HG02884 (cell line): Measurements from ENCODE around the gene ZNG1B.
"Not testable (repeated sequence)": the region's sequence is repeated elsewhere in the genome, so short reads cannot be mapped to it uniquely, and the experiment has no call there.

Source experiments
- ATAC-seq: cut with Tn5 transposase; IDR thresholded peaks from one replicate; pipeline ENCODE4 v1.9.1; 2021; ENCODE audit warnings: mild to moderate bottlenecking, moderate library complexity; ENCODE audit not compliant: unreplicated experiment

Gene ZNG1B

DNA sequence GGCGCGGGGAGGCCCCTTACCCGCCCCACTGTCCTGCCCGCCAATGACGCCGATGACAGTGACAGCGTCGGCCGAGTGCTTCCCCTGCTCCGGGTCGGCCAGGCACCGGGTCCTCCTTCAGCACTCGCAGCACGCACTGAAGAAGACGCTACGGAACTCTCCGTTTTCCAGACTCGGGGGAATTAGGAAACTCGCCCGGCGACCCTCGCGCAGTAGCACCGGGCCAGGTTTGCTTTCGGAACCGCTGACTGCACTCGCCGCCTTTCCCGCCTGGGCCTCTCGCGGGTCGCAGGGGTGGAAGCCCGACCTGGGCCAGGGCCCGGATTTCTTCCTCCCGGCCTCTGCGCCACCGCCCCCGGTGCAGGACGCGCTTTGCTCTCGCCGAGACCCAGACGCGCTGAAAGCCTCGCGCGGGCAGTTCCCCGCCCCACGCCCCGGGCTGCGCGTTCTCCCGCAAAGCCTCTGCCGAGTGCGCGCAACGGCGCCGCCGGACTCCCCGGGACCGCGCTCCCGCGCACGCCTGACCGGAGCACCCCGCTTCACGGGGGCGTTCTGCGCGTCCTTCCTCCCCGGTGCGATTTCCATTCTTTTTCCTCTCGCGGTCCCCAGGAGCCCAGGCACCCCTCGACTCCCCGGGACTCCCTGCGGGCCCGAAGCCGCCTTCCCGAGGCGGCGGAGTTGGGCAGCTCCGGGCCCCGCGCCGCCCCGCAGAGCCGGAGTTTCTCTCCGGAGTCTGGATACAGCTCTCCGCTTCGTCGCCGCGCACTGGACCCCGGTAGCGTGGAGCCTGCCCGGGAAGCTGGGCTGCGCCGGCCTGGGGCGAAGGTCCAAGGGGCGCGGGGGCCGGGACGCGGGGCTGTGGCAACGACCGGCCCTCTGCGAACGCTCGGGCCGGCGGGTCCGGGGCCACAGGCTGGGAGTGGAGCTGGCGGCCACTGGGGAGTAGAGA lies 65.9 kb downstream of the ZNG1B start:
- peak; percentile 72 for ATAC-seq

DNA sequence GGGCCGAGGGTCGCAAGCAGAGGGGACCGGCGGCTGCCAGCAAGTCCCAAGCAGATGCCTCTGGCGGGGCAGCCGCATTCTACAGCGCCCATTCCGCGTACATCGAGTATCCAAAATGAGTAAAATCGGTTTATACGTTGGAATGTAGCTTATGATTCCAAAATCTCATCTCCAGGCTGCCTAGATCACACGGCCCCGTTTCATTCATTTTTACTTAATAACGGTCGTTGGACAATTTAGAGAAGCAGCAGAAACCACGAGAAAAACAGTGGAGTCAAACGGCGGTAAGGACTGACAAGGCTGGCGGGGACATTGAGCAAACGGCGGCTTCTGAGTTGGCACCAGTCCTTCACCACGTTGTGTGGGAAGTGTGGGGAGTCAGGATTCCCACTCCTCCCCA lies 66.6 kb downstream of the ZNG1B start:
- ATAC-seq: not testable (repeated sequence)

DNA sequence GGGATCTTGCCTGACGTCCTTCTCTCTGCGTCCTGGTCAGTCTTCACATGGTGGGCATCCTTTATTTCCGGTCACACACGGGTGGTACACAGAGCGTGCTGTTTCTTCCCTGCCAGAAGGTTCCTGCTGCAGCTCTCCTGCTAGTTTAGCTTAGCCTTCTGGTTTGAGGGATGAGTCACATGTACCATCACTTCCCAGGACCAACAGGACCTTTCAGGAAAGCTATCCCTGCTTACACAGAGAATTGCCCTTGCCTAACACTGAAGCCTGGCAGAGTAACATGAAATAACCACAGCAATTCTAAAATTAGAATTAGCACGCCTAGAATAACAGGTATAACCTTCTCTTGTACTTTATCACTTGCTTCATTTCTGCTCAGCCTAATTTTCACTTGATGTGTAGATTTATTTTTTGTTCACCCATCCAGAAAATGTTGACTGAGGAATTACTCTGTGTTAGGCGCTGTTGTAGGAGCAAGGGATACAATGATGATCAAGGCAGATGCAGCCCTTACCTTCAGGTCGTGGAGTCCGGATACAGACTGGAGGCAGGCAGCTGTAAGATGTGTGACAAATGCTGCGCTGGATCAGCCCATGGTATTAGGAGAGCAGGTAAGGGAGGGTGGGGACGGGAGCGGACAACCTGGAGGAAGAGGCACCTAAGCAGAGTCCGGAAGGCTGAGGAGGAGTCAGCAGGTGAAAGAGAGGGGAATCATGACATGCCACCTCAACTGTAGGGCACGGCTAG lies 70.1 kb downstream of the ZNG1B start:
- ATAC-seq: not testable (repeated sequence)

DNA sequence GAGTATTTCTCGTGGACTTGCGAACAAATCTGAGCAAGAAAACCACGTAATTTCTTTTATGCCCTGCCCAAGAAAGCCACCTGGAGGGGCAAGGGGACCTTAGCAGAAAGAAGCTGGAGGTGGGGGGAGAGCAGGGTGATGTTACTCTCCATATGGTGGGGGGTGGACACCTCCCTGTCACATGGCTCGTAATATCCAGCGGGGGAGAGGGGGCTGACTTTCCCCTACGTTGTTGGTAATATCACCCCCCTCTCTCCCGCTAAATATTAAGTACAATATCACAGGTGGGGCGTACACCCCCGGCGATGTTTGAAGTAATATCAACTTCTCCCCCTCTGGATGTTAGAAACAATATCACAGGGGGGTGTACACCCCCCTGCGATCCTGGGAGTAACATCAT lies 70.7 kb downstream of the ZNG1B start:
- ATAC-seq: not testable (repeated sequence)

DNA sequence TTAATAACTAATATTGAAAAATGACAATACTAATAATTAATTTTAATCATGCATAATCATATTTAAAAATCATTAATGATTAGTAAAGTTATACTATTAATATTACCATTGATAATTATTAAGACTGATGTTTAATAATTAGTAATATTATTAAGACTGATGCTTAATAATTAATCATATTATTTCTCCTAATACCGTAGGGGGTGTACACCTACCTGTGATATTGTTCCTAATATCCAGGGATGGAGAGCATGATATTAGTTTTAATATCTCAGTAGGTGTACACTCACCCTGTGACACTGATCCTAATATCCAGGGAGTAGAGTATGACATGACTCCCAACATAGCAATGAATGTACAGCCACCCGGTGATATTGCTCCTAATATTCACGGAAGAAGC lies 73.4 kb downstream of the ZNG1B start:
- not testable (repeated sequence) for ATAC-seq

DNA sequence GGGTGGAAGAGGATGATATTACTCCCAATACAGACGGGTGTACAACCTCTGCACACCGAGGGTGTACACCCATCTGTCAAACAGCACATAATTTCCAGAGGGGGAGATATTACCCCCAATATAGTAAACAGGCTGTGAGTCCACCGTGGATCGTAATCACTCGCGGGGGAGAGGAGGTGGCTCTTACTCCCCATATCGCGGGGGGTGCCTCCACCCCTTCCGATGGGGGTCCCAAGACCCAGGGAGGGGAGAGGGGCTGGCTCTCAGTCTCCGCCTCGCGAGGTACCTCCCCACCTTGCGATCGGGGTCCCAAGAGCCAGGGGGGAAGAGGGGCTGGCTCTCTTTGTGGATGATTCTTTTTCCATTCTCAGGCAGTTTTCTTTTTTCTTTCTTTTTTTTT lies 74.4 kb downstream of the ZNG1B start:
- not testable (repeated sequence) for ATAC-seq

DNA sequence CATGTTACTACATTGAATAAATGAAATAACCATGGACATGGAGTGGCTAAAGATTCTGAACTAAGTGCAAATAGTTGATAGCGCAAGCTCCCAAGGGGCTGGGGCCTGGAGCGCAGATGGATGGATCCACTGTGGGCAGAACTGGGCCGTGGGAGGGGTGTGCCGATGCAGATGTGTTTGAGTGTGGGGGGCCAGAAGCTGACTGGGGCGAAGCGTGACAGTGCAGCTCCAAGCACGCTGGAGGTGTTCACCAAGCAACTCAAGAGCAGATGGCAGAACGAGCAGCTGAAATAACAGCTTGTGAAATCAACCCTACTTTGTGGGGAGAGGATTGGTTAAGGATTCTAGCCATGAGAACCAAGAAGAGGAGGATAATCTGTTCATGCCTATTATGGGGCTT lies 78.0 kb downstream of the ZNG1B start:
- not testable (repeated sequence) for ATAC-seq

DNA sequence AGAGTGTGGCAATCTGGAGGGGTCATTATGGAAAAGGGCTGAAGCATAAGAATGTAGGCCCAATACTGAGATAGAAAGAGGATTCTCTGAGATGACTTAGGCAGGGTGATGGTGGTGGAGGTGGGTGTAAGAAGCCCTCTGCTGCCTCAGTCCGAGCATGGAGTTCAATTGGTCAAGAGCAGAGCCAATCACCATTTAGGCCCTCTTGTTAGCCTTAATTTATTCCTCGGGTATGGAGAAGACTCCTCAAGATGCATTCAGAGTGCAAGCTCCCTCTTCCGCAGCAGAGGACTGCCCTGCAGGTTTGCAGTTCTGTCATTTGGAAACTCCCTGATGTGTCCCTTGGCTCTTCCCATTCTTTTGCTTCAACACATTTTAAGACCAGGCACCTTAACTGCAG lies 78.5 kb downstream of the ZNG1B start:
- ATAC-seq: not testable (repeated sequence)

DNA sequence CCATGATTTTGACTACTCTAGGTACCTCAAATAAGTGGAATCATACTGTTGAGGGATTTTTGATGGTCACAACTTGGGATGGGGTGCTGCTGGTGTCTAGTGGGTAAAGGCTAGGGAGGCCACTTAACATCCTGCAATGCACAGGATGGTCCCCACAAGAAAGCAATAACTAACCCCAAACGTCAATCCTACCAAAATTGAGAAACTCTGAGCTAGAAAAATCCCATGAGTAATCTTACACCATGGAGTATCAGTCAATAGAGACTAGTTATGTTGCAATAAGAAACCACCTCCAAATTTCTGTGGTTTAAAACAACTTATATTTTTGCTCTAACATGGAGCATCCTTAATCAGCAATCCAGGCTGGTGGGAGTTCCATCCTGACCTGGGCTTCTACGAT lies 79.5 kb downstream of the ZNG1B start:
- ATAC-seq: not testable (repeated sequence)

DNA sequence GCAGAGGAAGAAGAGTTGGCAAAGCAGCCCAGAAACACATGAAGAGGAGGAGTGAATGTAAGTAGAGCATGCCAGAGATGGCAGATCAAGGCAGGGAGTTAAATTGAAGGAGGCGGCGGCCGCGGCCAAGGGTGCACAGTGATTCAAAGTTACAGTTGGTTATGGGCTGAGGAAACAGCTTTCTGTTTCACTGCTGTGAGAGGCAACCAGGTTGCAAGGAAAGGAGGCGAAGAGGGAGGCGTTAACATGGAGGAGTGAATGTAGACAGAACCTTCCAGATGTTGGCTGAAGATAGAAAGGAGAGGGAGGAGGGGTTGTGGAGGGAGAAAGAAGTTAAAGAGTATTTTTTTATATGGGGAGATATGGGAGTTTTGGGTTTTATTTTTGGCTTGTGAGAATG lies 83.3 kb downstream of the ZNG1B start:
- ATAC-seq: not testable (repeated sequence)

DNA sequence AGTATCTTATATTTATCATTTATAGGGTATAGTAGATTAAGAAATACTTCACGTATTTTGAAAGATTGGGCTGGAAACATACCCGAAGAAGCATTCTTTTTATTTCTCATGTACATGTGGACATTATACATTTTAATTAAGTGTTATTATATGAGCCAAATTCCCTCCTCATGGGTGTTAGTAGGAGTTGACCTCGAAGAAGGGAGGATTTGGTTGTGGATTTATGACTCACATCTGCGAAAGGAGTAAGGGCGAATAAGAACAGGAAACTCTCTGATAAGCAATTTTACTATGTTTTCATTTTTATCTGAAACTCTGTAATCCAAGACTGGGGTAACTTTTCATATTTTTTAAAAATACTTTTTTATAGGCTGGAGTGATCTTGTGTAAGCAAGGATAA lies 84.0 kb downstream of the ZNG1B start:
- not testable (repeated sequence) for ATAC-seq

DNA sequence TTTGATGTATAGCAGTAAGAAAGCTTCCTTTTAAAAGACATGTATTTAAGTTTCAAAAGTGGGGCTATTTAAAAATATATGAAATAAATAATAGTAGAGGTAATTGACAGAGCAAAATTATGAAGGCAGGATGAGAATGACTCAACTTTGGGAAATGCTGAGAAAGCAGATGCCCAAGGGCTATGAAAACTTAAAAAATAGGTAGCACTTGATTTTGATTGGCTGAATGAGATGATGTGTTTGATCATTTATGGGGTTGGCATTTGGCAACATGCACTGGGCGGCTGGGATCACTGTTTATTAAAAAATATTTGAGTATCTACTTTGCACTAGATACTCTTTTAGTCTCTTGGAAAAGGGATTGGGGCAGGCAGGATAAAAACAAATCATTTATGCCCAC lies 87.5 kb downstream of the ZNG1B start:
- not testable (repeated sequence) for ATAC-seq

DNA sequence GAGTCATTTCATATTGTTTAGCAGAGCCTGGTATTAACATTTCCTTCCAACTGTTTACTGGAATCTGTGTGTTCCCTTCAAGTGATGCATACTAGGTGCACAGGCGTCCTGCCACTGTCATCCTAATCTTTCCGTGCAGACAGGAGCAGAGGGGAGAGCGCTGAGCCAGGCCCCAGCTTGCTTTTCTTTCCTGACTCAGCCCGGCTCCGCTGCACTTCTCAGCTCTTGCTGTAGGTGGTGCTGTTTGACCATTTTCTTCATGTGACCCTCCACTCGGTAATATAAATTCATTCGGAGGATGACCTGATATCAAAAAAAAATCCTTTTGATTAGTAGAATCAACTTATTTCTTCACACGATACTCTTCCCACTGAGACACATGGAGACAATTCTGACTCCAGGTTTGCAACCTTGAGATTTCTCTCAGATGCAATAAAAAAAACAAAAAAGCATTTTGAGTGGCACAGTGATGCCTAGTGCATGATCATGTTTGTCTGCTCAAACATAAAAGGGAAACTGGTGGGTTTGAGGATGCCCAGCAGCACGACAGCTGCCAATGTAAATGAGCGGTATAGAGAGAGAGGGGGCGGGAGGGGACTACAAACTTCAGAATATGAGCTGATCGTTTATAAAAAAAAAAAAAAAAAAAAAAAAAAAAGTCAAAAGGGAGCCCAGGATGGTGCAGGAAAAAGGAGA lies 90.0 kb downstream of the ZNG1B start:
- ATAC-seq: not testable (repeated sequence)

DNA sequence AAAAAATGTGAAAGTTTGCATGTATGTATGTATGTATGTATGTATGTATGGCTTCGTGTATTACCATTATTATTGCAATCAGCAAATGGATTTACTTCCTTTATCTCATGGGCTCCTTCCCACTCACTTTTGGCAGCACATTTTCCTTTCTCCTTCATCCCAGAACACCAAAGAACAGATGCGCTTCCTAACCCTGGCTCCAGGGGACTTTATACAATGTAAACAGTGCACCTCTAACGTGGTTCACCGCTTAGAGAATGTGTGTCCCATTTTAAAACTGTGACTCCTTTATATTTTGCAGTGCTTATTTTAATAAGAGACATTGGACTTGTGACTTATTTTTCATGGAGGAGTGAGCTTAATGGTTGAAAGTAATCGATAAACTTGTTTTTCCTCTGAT lies 90.6 kb downstream of the ZNG1B start:
- not testable (repeated sequence) for ATAC-seq

DNA sequence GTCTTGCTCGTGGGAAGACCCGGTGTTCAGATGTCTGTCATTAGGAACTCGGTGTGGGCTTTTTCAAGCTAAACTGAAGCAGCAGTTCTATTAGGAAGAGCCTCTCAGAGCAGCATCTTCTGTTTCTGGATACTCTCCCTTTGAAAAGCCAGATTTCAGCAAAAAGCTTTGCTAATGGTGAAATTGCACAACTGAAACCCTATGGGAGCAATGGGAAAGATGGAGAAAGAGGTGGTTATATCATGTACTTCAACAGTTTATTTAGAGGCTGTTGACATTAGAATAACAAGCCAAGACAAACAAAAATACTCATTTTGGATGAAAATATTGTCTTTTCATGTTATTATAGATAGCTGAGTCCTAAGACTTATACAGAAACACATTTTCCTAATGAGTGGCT lies 91.4 kb downstream of the ZNG1B start:
- ATAC-seq: not testable (repeated sequence)

DNA sequence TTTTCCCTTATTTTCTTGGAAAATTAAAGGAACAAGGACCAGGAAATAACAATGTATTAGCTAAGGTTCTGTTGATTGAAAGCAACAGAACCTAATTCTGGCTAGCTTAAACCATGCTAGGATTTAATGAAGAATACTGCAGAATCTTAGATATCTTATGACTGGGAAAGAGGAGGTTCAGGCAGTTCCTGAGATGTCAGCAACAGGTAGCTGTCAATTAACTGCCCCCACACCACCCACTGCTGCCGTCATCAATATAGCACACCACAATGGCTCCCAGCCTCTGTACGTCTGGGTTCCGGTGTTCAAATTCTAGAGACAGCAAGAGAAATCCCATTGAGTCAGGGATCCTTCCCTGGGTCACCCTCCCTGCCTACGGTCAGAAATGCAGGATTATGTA lies 95.5 kb downstream of the ZNG1B start:
- ATAC-seq: not testable (repeated sequence)

DNA sequence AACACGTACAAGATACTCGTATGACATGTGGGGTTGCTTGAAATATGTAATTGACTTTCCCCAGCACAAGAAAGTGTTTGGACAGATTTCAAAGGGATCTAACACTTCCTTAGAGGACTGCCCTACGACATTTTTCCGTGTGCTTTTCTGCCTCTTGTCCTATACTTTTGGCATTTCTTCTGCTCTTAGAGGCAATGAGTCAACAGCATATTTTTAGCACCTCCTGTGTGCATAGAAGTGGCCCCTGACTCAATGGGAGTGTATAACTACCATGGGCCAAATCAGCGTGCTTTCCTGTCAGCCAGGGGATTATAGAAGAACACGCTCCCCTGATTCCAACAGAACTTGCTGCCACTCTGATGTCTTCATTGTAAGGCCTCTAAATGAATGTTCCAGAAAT lies 99.1 kb downstream of the ZNG1B start:
- not testable (repeated sequence) for ATAC-seq

DNA sequence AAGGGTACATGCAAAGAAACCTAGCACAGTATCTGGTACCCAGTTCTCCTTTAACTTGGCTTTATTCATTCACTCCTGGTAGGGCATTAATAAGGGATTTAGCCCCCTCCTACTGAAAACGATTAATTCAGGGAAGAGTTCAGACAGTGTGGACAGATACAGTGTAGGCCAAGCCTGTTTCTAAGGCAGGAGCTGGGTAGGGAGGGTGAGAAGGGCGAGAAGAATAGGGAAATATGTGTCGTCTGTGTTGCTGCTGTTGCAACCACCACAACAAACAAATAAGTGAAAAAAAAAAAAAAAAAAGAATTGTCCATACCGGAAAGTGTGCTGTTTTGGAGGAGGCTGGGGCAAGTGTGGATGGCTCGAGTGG lies 103.3 kb downstream of the ZNG1B start:
- not testable (repeated sequence) for ATAC-seq

DNA sequence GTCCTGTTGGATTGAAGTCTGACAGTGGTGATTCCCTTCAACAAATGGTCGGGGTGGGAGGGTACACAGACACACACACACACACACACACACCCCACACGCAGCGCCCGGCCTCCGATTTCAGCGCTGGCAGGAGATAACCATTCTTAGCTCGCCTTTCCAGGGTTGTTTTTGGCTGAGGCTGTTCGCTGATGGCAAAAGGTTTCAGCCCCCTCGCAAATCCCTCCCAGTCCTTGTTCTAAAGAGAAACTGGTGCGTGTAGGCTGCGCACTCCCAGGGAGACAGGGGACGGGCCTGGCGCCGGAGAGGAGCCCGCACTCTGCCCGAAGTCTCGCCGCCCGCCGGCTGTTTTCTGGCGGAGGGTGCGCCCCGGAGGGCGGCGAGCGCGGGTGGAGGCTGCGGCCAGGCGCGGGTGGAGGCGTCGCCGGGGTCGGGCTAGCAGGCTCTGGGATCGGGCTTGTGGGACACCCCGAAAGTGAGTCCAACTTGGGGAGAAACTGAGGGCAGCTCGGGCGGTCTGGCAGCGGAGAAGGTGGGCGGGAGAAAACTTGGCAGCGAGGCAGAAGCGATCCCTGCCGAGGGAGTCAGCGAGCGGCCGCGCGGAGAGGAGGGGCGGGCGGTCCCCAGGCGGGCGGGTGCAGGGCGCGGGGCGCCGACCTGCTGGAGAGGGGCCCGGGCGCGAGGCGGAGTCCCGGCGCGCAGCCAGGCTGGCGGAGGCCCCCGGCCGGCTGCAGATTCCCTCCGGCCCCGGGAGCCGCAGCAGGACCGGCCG lies 103.9 kb downstream of the ZNG1B start:
- not testable (repeated sequence) for ATAC-seq

DNA sequence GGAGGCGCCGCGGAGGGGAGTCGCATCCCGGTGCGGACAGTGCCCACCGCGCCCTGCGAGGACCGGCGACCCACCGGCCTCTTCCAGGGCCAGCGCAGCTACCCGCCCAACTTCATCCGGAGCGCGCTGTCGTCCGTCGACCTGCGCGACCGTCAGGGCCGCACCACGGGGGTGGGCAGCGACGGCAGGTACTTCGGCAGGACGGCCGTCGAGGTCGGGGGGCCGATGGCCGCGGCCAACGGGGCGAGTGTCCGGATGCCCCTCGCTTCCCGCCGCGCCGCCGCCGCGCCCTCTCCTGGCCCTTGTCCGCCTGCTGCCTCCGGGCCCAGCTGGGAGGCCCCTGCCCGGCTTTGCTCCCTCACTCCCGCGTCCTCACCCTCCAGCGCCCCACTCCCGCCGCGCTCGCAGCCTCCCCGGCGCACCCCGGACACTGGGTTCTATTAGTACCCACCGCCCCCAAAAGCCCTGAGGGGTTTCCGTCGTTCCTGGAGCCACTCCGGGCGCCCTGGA lies 104.5 kb downstream of the ZNG1B start:
- not testable (repeated sequence) for ATAC-seq
